ENCODE results near the gene SPDL1.

The SPDL1 gene

DNA sequence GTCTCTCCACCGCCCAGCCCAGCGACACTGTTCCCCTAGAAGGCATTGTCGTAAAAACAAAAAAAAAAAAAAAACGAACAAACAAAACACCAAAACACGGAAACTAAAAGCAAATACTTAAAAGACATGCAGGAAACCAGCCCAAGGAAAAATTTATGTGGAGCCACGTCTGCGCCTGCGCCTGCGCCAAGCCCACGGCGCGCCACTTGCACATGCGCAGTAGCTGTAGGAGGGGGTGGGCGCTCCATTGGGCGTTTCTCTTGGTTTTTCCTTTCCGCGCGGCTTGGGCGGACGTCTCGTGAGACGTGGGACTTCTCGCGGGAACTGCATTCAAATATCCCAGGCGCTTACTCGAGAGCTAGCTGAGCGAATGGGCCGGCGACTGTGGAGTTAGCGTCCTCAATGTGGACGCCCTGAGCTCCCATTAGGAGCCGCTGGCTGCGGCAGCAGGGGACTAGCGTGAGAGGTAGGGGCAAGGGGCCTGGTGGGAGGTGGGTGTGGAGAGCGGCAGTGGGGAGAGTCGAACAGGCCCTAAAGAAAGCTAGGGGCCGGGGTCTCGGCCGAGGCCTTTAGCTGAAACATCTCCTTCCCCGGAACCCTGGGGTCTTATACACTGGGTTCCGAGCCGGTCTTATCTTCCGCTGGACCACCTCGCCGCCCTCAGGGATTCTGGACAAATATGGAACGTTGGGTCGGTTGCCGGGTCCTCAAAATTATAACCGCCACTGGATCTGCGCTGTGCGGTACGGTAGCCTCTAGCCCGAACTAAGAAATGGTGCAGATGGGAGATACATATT, at the start of gene SPDL1:
SPDL1 (plus strand) TSS at position 350 of the 797 bp plus-strand sequence. CDS start 4,644 bp downstream, outside the sequence.
- peak; percentile 96 for DNase-seq

- no peak for DNase-seq
Observed at GRCh38 chr5:169534311-169534880, 49.2 kb upstream of the SPDL1 start.

GRCh38 chr5:169534939-169535338, 48.6 kb upstream of the SPDL1 start:
- no peak for DNase-seq

DNA sequence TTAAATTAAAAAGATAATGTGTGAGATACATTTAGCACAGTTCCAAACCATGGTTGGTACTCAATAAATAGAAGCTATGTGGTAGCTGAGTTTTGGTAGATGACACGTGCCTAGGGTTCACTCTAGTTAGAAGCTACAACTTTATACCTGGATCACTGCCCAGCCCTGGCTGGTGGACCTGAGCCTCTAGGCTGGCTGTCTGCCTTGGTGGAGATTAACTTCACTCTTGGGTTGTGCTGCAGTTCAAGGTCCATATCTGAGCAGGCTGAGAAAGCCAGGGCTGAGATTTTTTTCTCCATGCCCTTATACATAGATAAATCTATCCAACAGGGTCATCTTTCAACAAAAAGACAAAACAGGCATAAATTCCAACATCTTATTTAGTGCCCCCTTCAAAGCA, 44.6 kb upstream of the SPDL1 start:
- no peak for DNase-seq

- DNase-seq: no peak
Observed at GRCh38 chr5:169542811-169543210, 40.8 kb upstream of the SPDL1 start.

GRCh38 chr5:169544264-169544950, 39.2 kb upstream of the SPDL1 start:
- no peak for DNase-seq

GRCh38 chr5:169545762-169546161, 37.8 kb upstream of the SPDL1 start:
- peak; percentile 21 for DNase-seq

DNA sequence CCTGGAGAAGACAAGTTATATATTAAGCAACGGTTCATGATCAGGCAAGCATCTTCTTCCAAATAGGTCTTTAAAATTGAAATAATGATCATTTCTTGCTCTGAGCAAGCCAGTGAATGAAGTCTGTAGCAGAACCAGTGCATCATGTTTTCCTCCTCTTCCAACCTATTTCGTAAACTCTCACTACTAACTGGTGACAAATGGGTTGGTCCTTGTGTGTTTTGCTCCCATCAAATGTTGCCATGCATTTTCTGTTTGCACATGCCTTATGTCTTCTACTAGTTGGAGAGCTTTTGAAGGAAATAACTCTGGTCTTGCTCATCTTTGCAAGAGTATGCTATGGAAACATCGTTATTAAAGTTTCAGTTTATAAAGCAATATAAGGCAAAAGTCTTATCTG, 37.2 kb upstream of the SPDL1 start:
- no peak for DNase-seq

DNA sequence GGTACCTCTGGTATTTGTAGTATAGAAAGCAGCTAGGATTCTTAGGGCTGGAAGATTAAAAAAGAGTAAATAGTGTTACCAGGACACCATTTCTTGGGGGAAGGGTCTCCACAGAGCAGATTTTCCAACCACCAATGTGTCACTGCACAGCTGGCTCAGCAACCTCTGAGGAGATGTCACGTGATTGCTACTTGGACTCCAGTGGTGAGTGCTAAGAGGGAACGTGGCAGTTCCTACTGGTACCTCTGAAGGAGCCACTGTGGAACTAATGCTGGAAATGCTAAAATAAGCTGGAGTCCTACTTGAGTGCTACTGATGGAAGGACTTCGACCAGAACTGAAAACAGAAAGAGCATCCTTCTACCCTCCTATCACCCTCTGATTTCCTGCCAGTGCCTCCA, 36.1 kb upstream of the SPDL1 start:
- DNase-seq: no peak

GRCh38 chr5:169548315-169548714, 35.3 kb upstream of the SPDL1 start:
- DNase-seq: no peak

DNA sequence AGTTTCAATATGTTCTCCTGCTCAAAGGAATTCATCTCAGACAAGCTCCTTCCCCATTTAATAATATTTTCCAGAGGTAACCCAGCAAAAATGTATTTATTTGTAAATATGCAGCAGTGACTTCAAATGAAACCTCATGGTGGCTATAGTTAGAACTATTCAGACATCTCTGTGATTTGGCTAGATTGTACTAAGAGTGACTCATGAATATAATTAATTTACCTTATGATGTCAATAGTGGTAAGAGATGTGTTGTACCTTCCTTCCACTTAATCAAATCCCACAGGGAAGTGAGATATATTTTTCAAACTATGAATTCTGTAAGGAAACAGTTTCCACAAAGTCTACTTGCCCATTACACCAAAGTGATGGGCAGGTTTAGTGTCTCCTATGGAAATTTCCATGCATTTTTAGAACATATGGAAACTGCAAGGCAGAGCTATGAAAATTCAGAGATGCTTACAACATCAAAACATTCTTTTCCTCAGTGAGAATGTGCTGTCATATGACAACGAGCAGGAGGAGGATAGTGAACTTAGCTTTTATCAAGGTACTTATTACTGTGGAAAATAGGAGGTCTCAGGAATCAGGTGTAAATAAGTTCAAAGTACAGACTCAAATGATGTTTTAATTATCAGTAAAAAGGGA, 34.0 kb upstream of the SPDL1 start:
- DNase-seq: no peak

DNA sequence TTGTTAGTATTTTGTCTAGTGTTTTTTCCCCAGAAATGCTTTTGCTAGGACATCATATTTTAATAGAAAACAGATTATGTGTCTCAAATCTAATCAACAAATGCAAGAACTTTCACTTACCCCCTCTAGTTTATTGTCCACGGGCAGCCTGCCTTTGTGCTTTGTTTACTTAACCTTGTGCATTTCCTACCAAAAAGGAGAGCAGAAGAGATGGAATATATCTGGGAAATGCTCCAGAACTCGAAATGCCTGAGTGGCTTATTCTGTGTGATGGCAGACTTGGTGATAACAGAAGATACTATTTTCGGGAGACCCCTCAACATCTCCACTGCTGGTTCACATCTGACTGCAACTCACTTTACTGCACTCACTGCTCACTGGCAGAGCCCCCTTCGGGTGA, 33.3 kb upstream of the SPDL1 start:
- no peak for DNase-seq

- no peak for DNase-seq
Observed at GRCh38 chr5:169551146-169551545, 32.4 kb upstream of the SPDL1 start.

DNA sequence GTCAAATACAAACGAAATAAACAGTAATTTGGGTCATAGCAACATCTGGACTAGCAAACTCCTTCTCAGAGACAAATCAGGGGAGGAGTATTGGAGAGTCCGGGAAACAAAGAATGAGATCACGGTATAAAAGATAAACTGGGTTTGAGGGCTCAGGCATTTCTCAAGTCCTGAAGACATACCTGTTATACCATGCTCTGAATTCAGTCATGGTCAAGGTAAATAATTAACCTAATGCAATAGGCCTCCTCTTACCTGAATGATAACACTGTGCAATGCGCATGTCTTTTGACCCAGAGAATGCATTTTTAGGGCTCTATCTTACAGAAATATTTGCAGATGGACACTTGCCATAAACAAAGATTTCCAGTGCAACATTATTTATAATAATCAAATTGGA, 31.9 kb upstream of the SPDL1 start:
- DNase-seq: no peak

DNA sequence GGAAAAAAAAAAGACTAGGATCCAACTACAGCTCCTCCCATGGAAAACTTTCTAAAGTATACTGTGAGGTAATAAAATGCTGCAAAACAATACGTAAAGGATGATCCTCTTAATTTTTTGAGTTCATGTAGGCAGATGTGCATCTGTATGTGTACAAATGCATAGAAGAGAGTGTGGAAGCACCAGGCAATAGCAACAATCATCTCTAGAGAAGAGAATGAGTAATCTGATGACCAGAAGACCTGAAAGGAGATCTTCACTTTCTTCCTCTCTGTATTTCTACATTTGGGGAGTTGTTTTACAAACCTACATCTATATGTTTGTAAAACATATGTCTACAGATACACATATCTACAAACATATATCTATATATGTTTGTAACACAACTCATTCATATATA, 29.3 kb upstream of the SPDL1 start:
- DNase-seq: no peak

GRCh38 chr5:169557838-169558237, 25.7 kb upstream of the SPDL1 start:
- DNase-seq: no peak

DNA sequence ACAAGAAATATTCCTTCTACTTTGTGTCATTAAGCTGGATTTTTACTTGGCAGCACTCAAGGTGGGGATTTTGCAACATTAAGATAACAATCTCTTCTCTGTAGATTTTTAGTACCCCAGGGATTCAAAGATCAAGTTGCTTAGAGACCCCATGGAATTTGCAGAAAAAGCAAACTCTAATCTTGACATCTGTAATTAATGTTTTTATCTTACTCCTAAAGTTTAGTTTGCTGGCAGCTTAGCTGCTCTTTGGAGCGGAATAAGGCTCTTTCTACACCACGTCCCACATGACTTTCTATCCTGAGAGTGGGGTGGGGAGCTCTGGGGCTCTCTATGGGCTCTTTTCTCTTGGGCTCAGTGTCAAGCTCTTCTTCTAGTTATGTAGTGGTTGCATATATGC, 21.7 kb upstream of the SPDL1 start:
- DNase-seq: no peak

DNA sequence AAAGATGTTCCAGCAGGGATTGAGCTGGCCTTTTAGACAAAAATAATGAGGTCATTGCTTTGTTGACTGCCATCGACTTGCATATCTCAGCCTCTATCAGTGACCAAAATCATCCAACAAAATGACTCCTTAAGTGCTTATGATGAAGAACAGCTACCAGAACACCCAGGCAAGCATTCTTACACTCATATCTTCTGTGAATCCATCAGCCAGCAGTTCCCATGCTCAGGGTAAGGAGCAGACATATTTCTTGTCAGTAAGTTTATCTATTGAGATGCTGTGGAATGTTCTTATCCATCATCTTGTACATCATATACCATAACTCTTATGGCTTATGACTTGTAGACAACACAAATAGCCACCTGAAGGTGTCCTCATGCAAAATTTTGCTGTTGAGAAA, 20.2 kb upstream of the SPDL1 start:
- no peak for DNase-seq

GRCh38 chr5:169566202-169566601, 17.4 kb upstream of the SPDL1 start:
- DNase-seq: no peak

GRCh38 chr5:169567079-169567478, 16.5 kb upstream of the SPDL1 start:
- no peak for DNase-seq

GRCh38 chr5:169569513-169569912, 14.1 kb upstream of the SPDL1 start:
- no peak for DNase-seq

GRCh38 chr5:169571355-169571754, 12.2 kb upstream of the SPDL1 start:
- no peak for DNase-seq

GRCh38 chr5:169574134-169574646, 9.4 kb upstream of the SPDL1 start:
- no peak for DNase-seq

All from activated CD4-positive, alpha-beta T cell treated with anti-CD3 and anti-CD28 coated beads for 48 hours (primary cell).